CD8-positive, alpha-beta memory T cell (primary cell): Measurements from ENCODE around the gene ARMC9. TPM values are rescaled to one million over a fixed set of nuclear protein-coding genes. Genes with fewer than 3 reads are reported as not detected.

Experiments used
- CTCF ChIA-PET: fragments of 350-600 bp; sonication (Branson Sonifier 250); formaldehyde crosslinking; loops from one replicate; lab custom pipeline; 2021; ENCODE audit warnings: antibody characterized with exemption; lab: Charles Lee
- POLR2A ChIA-PET: fragments of 350-600 bp; sonication (Branson Sonifier 250); formaldehyde crosslinking; loops from one replicate; lab custom pipeline; 2021; ENCODE audit warnings: antibody characterized with exemption; lab: Charles Lee
- DNase-seq, 5 donors: peaks; one replicate each; pipeline versions ENCODE4 v3.0.0 to v3.0.0-alpha.2; 2020 to 2022; ENCODE audit warnings: mixed read lengths in 1 of 5
- H3K27ac ChIP-seq: one replicate; pipeline ENCODE4 v1.7.0; 2013; ENCODE audit warnings: low read depth, mild to moderate bottlenecking, low read length, moderate library complexity
- H3K27me3 ChIP-seq: 2 replicates; pipeline ENCODE4 v1.7.0; 2013; ENCODE audit warnings: low read length, mild to moderate bottlenecking; ENCODE audit not compliant: insufficient read depth, poor library complexity, severe bottlenecking
- H3K36me3 ChIP-seq: 2 replicates; pipeline ENCODE4 v1.7.0; 2013; ENCODE audit warnings: mild to moderate bottlenecking, low read length, moderate library complexity; ENCODE audit not compliant: insufficient read depth
- H3K4me1 ChIP-seq: 2 replicates; pipeline ENCODE4 v1.7.0; 2013; ENCODE audit warnings: mild to moderate bottlenecking, low read length, moderate library complexity; ENCODE audit not compliant: insufficient read depth
- H3K4me3 ChIP-seq: 2 replicates; pipeline ENCODE4 v1.7.0; 2013; ENCODE audit warnings: mild to moderate bottlenecking, low read length
- H3K9me3 ChIP-seq: 2 replicates; pipeline ENCODE4 v1.7.0; 2013; ENCODE audit warnings: mild to moderate bottlenecking, low read length
- H3K27ac Mint-ChIP-seq, 8 donors: one replicate each; pipeline ENCODE4 v1.8.0; 2020 to 2021; ENCODE audit warnings: mixed read lengths in 8 of 8, mild to moderate bottlenecking in 6 of 8, inconsistent platforms in 3 of 8, moderate library complexity in 3 of 8
- H3K27me3 Mint-ChIP-seq, 2 donors: one replicate each; pipeline ENCODE4 v1.8.0; 2020 to 2021; ENCODE audit warnings: mixed read lengths in 2 of 2, mild to moderate bottlenecking in 1 of 2, moderate library complexity in 1 of 2
- H3K36me3 Mint-ChIP-seq, 3 donors: one replicate each; pipeline ENCODE4 v1.8.0; 2020 to 2021; ENCODE audit warnings: mixed read lengths in 3 of 3, inconsistent platforms in 1 of 3, mild to moderate bottlenecking in 1 of 3
- H3K4me1 Mint-ChIP-seq, 3 donors: one replicate each; pipeline ENCODE4 v1.8.0; 2020 to 2021; ENCODE audit warnings: mixed read lengths in 3 of 3, inconsistent platforms in 1 of 3, mild to moderate bottlenecking in 1 of 3
- H3K4me3 Mint-ChIP-seq, 7 donors: one replicate each; pipeline ENCODE4 v1.8.0; 2020 to 2021; ENCODE audit warnings: mixed read lengths in 7 of 7, mild to moderate bottlenecking in 6 of 7, moderate library complexity in 4 of 7, inconsistent platforms in 2 of 7
- H3K9me3 Mint-ChIP-seq, 5 donors: one replicate each; pipeline ENCODE4 v1.8.0; 2020 to 2022; ENCODE audit warnings: mixed read lengths in 5 of 5, mild to moderate bottlenecking in 3 of 5, moderate library complexity in 2 of 5, inconsistent platforms in 1 of 5
- polyA plus RNA-seq: library from polyadenylated mRNA; unstranded; fragments of 300-500 nt; fragmentation: Illumina TruSeq; gene quantifications from one replicate; pipeline ENCODE4 v1.2.3, GENCODE V29; 2021
- total RNA-seq, 2 experiments: library from RNA; stranded (reverse); gene quantifications; one replicate each; pipeline ENCODE4 v1.2.3, GENCODE V29; 2021

The ARMC9 gene
- total and polyA plus RNA-seq, 3 experiments from 2014 or later, result 1.0 to 6.4 (median 5.3) TPM

DNA sequence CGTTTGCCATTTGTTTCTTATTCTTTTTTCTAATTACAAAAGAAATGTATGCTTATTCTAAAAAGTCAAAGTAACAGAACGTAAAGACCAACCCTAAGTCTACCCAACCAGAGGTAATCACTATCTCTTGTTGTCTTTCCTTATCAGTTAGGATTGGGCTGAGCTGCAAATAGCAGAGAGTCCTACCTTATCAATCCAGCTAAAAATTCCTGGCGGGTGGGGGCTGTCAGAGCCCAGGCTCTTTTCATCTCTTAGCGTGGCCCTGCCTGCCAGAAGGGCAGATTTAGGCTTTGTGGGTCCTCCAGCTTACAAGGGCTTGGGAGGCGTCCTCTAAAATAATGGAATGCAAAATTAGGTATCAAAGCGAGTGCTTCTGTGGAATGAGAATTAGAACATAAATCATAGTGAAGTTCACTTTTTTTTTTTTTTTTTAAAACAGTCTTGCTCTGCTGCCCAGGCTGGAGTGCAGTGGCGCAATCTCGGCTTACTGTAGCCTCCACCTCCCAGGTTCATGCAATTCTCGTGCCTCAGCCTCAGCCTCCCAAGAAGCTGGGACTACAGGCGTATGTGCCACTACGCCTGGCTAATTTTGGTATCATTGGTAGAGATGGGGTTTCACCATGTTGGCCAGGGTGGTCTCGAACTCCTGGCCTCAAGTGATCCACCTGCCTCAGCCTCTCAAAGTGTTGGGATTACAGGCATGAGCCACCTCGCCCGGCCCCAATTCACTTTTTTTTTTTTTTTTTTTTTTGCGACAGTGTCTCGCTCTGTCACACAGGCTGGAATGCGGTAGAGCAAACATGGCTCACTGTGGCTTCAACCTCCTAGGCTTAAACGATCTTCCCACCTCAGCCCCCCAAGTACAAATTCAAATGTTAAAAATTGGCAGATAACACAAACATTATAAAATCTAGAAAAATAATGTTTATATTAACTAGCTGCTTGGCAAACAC, 139.7 kb downstream of the ARMC9 start:
- no peak for DNase-seq
- ChIA-PET POLR2A (interaction anchor here (0.7 kb wide), 1 partner anchor 50 kb away, joined by 10 read pairs; no protein-coding TSS in a partner anchor), CTCF (no interaction called here)
- Histone ChIP-seq H3K4me3 (no peak overlapping the region), H3K36me3 (no peaks in the 10 kb centered on the region), H3K9me3 (no peaks in the 10 kb centered on the region), H3K27ac (no peak overlapping the region), H3K27me3 (no peaks in the 10 kb centered on the region), H3K4me1 (no peaks in the 10 kb centered on the region)
- no peaks in the 10 kb centered on the region for H3K36me3 Mint-ChIP-seq
- H3K4me3 Mint-ChIP-seq, result no peak overlapping the region
- peaks cover 0 to 4% of the 10 kb centered on the region in 2 donors for H3K27me3 Mint-ChIP-seq
- no peaks in the 10 kb centered on the region for H3K4me1 Mint-ChIP-seq
- H3K9me3 Mint-ChIP-seq, result no peaks in the 10 kb centered on the region
- no peak overlapping the region for H3K27ac Mint-ChIP-seq

DNA sequence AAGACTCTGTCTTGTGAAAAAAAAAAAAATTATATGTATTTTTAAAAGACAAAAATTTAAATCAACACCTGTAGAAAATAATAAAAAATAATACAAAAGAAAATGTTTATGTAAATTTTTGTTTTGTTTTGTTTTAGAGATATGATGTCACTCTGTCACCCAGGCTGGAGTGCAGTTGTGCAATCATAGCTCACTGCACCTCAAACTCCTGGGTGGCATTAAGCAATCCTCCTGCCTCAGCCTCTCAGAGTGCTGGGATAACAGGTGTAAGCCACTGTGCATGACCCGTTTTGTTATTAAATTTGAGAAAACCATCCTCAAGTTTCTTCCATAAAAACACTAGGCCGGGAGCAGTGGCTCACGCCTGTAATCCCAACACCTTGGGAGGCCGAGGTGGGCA, 140.9 kb downstream of the ARMC9 start:
- H3K4me3 Mint-ChIP-seq, result no peak overlapping the region

DNA sequence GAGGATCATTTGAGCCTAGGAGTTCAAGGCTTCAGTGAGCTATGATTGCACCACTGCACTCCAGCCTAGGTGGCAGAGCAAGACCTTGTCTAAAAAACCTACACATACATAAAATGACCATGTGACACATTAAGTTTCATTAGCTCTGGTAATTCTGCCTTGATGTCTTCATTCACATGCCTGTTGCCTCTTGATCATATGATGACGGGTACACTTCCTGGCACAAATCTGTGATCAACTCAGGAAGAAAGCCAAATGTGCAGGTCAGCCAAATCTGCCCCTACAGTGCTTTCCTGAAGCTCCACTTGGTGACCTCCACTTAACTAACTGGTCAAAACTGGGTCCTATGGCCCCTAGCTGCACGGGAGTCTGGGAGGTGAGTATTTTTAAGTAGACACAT, 142.7 kb downstream of the ARMC9 start:
- Mint-ChIP-seq H3K4me3 (no peak overlapping the region), H3K36me3 (no peaks in the 10 kb centered on the region), H3K9me3 (no peaks in the 10 kb centered on the region), H3K4me1 (no peaks in the 10 kb centered on the region), H3K27ac (no peak overlapping the region), H3K27me3 (peaks cover 5 to 8% of the 10 kb centered on the region in 2 donors)
- no peak overlapping the region for H3K4me3 ChIP-seq
- no peak overlapping the region for H3K27ac ChIP-seq
- H3K4me1 ChIP-seq, result no peaks in the 10 kb centered on the region
- H3K36me3 ChIP-seq, result no peaks in the 10 kb centered on the region
- ChIA-PET POLR2A (no interaction called here), CTCF (no interaction called here)
- no peaks in the 10 kb centered on the region for H3K9me3 ChIP-seq
- no peaks in the 10 kb centered on the region for H3K27me3 ChIP-seq
- DNase-seq, result no peak

More for the DNA sequence above, 140.9 kb downstream of the ARMC9 start:
- no peaks in the 10 kb centered on the region for H3K27me3 ChIP-seq
- Mint-ChIP-seq H3K27ac (no peak overlapping the region), H3K36me3 (no peaks in the 10 kb centered on the region), H3K27me3 (peaks cover 0 to 4% of the 10 kb centered on the region in 2 donors), H3K4me1 (no peaks in the 10 kb centered on the region), H3K9me3 (no peaks in the 10 kb centered on the region)
- DNase-seq, result no peak
- POLR2A ChIA-PET, result no interaction called here
- no peaks in the 10 kb centered on the region for H3K9me3 ChIP-seq
- no peaks in the 10 kb centered on the region for H3K36me3 ChIP-seq
- H3K4me1 ChIP-seq, result no peaks in the 10 kb centered on the region
- CTCF ChIA-PET, result no interaction called here
- no peak overlapping the region for H3K4me3 ChIP-seq
- no peak overlapping the region for H3K27ac ChIP-seq

DNA sequence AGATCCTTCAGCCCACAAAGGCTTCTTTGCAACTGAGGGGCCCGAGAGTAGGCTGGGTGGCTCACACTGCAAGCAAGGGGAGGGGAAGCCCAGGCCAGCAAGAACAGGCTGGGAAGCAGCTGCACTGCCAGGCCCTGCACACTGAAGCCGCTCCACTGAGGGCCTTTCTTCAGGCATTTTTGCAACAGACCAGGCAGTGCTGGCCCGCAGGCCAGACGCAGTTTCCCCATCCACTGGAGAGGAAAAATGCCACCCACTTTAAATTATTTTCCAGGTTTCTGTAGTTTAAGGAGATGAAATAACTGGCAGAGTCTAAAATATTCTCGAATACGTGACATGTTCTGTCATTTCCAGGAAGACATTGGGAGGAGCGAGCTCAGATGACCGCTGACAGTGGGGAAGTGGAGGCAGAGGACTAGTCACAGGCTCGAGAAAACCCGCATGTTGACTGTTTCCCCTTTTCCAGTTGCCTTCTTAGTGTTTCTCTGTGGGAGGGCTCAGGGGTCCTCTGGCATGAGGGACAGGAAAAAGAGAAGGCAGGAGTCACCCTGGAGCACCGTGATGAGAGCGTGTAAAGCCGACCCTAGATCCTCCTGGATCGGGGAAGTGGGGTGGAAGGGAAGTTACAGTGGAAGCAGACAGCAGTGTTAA, 143.8 kb downstream of the ARMC9 start:
- Mint-ChIP-seq H3K27ac (no peak overlapping the region), H3K36me3 (no peaks in the 10 kb centered on the region), H3K9me3 (no peaks in the 10 kb centered on the region), H3K27me3 (peaks cover 4 to 8% of the 10 kb centered on the region in 2 donors), H3K4me3 (no peak overlapping the region), H3K4me1 (no peaks in the 10 kb centered on the region)
- DNase-seq, result no peak
- CTCF ChIA-PET, result no interaction called here
- H3K27ac ChIP-seq, result no peak overlapping the region
- POLR2A ChIA-PET, result no interaction called here
- no peak overlapping the region for H3K4me3 ChIP-seq
- H3K27me3 ChIP-seq, result no peaks in the 10 kb centered on the region
- no peaks in the 10 kb centered on the region for H3K36me3 ChIP-seq
- no peaks in the 10 kb centered on the region for H3K9me3 ChIP-seq
- no peaks in the 10 kb centered on the region for H3K4me1 ChIP-seq

DNA sequence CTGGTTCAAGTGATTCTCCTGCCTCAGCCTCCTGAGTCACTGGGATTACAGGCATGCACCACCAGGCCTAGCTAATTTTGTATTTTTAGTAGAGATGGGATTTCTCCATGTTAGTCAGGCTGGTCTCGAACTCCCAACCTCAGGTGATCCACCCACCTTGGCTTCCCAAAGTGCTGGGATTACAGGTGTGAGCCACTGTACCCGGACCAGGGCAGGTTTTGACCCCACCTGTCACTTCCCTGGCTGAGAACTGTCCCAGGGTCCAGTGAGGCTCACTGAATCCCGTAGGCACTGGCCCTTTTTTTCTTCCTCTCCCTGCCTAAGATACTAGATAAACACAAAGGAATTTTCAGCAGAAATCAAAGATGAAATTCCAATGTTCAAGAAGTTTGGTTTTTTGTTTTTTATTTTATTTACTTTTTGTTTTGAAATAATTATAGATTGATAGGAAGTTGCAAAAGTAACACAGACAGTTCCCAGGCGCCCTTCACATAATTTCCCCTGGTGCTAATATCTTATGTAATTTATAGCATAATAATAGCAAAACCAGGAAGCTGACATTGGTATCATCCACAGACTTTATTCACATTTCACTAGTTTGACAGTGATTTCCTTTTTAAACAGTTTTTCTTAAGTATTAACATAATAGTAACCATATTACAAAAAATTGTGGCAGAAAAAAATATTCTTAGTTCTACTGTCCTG, 144.7 kb downstream of the ARMC9 start:
- Mint-ChIP-seq H3K27me3 (peaks cover 2 to 8% of the 10 kb centered on the region in 2 donors), H3K9me3 (no peaks in the 10 kb centered on the region), H3K27ac (peak overlapping the region in 1 of 8 donors; percentile 16), H3K36me3 (no peaks in the 10 kb centered on the region), H3K4me1 (no peaks in the 10 kb centered on the region), H3K4me3 (no peak overlapping the region)
- Histone ChIP-seq H3K27me3 (no peaks in the 10 kb centered on the region), H3K36me3 (no peaks in the 10 kb centered on the region), H3K9me3 (no peaks in the 10 kb centered on the region), H3K27ac (no peak overlapping the region), H3K4me1 (no peaks in the 10 kb centered on the region), H3K4me3 (no peak overlapping the region)
- ChIA-PET CTCF (no interaction called here), POLR2A (no interaction called here)
- no peak for DNase-seq

DNA sequence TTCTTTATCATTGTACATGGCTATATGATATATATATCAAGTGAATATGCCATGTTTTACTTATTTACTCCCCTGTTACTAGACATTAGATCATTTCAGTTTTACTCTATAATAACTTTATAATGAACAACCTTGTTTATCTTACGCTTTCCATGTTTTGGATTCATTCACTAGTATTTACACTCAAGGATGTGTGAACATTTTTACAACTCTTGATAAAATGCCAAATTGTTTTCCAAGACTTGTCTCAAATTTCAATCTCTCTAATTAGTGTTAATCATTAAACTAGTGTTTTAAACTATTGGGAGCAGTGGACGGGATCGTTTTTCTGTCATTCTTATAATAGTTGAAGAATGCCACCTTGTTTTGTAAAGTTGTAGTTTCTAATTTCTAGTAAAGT, 145.6 kb downstream of the ARMC9 start:
- Mint-ChIP-seq H3K4me3 (no peak overlapping the region), H3K4me1 (no peaks in the 10 kb centered on the region), H3K27ac (no peak overlapping the region), H3K36me3 (no peaks in the 10 kb centered on the region), H3K9me3 (no peaks in the 10 kb centered on the region), H3K27me3 (peaks cover 2 to 8% of the 10 kb centered on the region in 2 donors)
- Histone ChIP-seq H3K36me3 (no peaks in the 10 kb centered on the region), H3K4me3 (no peak overlapping the region), H3K9me3 (no peaks in the 10 kb centered on the region), H3K27ac (no peak overlapping the region), H3K4me1 (no peaks in the 10 kb centered on the region), H3K27me3 (no peaks in the 10 kb centered on the region)
- ChIA-PET CTCF (no interaction called here), POLR2A (no interaction called here)
- no peak for DNase-seq

DNA sequence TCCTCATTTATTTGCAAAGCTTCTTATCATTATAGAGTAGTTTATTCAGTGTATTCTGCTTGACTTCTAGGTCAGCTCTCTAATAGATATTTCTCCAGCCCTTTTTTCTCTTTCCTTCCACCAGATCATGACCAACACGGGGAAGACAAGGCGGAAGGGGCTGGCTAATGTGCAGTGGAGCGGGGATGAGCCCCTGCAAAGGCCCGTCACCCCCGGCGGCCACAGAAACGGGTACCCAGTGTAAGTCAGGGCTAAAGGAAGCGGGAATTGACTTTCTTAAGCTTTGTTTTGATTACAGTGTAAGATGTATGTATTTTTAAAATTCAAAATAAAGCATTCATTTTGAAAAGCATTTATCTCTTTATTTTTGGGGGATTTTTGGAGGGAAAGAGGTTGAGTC, 146.4 kb downstream of the ARMC9 start:
- H3K9me3 Mint-ChIP-seq, result no peaks in the 10 kb centered on the region
- POLR2A ChIA-PET, result no interaction called here
- H3K36me3 Mint-ChIP-seq, result no peaks in the 10 kb centered on the region
- Histone ChIP-seq H3K9me3 (no peaks in the 10 kb centered on the region), H3K4me3 (no peak overlapping the region), H3K36me3 (no peaks in the 10 kb centered on the region), H3K27ac (no peak overlapping the region), H3K4me1 (no peaks in the 10 kb centered on the region), H3K27me3 (no peaks in the 10 kb centered on the region)
- H3K4me1 Mint-ChIP-seq, result no peaks in the 10 kb centered on the region
- CTCF ChIA-PET, result no interaction called here
- DNase-seq, result no peak
- peaks cover 2 to 8% of the 10 kb centered on the region in 2 donors for H3K27me3 Mint-ChIP-seq
- H3K4me3 Mint-ChIP-seq, result no peak overlapping the region
- H3K27ac Mint-ChIP-seq, result no peak overlapping the region

DNA sequence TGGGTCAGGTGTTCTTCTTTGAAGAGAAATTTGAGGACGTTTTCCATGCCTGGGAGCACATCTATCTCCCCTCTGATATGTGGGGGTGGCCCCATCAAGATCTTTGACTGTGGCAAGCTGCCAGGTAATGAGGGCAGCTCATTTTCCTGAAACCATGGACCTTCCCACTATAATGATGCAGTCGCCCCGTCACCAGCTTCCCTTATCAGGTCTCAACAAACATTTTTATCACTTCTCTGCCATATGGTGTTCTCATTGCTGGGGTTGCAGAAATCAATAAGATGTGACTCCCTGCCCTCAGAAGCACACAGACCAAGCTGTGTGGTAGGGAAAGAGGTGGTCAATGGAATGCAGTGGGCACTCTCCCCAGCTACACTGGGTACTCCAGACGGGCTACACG, 148.7 kb downstream of the ARMC9 start:
- ChIA-PET CTCF (interaction anchor here (1.2 to 1.3 kb wide), 2 partner anchors 12 to 25 kb away, joined by 3 to 4 read pairs; no protein-coding TSS in a partner anchor), POLR2A (interaction anchor here (0.6 kb wide), 1 partner anchor 25 kb away, joined by 4 read pairs; no protein-coding TSS in a partner anchor)
- no peaks in the 10 kb centered on the region for H3K4me1 ChIP-seq
- Mint-ChIP-seq H3K27ac (no peak overlapping the region), H3K4me3 (no peak overlapping the region), H3K9me3 (no peaks in the 10 kb centered on the region), H3K36me3 (no peaks in the 10 kb centered on the region), H3K27me3 (peaks cover 2 to 8% of the 10 kb centered on the region in 2 donors), H3K4me1 (no peaks in the 10 kb centered on the region)
- no peaks in the 10 kb centered on the region for H3K27me3 ChIP-seq
- H3K27ac ChIP-seq, result no peak overlapping the region
- H3K36me3 ChIP-seq, result no peaks in the 10 kb centered on the region
- H3K9me3 ChIP-seq, result no peaks in the 10 kb centered on the region
- no peak overlapping the region for H3K4me3 ChIP-seq
- DNase-seq, result no peak
